Fibroblast of pulmonary artery (primary cell): ENCODE measurements around the gene SH3D19.
A peak's percentile ranks its signal among the peaks of the same experiment; 100 is the strongest.

Source experiments
- DNase-seq: peaks from one replicate; pipeline ENCODE4 v3.0.0-alpha.2; 2010; ENCODE audit warnings: low read depth
- H3K4me3 ChIP-seq: replicated peaks from 2 replicates; pipeline ENCODE4 v1.5.1; 2011; ENCODE audit warnings: low read depth, mild to moderate bottlenecking, control low read depth, low read length, moderate library complexity
- CTCF ChIP-seq: IDR thresholded peaks from 2 replicates; pipeline ENCODE4 v1.5.1; 2011; ENCODE audit warnings: mild to moderate bottlenecking, control low read depth, low read length, inconsistent platforms; ENCODE audit errors: missing control alignments

Gene SH3D19

GRCh38 chr4:151325111-151325948 is at the start of gene SH3D19:
TSS of gene SH3D19 (minus strand) at chr4:151325605. CDS start at chr4:151325352, 253 bp downstream.
- TF ChIP-seq CTCF, result no peak
- peak; percentile 81 for DNase-seq
- peak within 1 kb of the TSS; percentile 68 for H3K4me3 ChIP-seq

- peak; percentile 91 for DNase-seq
- no peak overlapping the region for H3K4me3 ChIP-seq
- TF ChIP-seq CTCF, result peak; percentile 100
Measured at GRCh38 chr4:151362404-151363164, 37.2 kb upstream of the SH3D19 start.

GRCh38 chr4:151361966-151362365 is 36.6 kb upstream of the SH3D19 start:
- TF ChIP-seq CTCF, result no peak
- no peak for DNase-seq
- no peak overlapping the region for H3K4me3 ChIP-seq

GRCh38 chr4:151361126-151361525 is 35.7 kb upstream of the SH3D19 start:
- H3K4me3 ChIP-seq, result no peak overlapping the region
- TF ChIP-seq CTCF, result no peak
- DNase-seq, result no peak

- no peak for TF ChIP-seq CTCF
- H3K4me3 ChIP-seq, result no peak overlapping the region
- DNase-seq, result peak; percentile 6
Measured at GRCh38 chr4:151359576-151359975, 34.2 kb upstream of the SH3D19 start.

- no peak for DNase-seq
Measured at GRCh38 chr4:151358266-151358665, 32.9 kb upstream of the SH3D19 start.

More at GRCh38 chr4:151358266-151358665, 32.9 kb upstream of the SH3D19 start:
- H3K4me3 ChIP-seq, result no peak overlapping the region
- TF ChIP-seq CTCF, result no peak
